Retinal pigment epithelial cell (primary cell): ENCODE data around the gene PDGFA.

ENCODE experiments used
- DNase-seq: peaks from one replicate; pipeline ENCODE4 v3.0.0-alpha.2; 2010; ENCODE audit warnings: low read depth
- H3K4me3 ChIP-seq: 2 replicates; pipeline ENCODE4 v1.5.1; 2011; ENCODE audit warnings: mild to moderate bottlenecking, low read length, control low read depth, moderate library complexity
- TF ChIP-seq, protein P1 (sequence below): conservative IDR thresholded peaks from 2 replicates; pipeline ENCODE4 v1.5.1; 2011; ENCODE audit warnings: low read depth, low read length, control low read depth, inconsistent platforms

Gene PDGFA

DNA sequence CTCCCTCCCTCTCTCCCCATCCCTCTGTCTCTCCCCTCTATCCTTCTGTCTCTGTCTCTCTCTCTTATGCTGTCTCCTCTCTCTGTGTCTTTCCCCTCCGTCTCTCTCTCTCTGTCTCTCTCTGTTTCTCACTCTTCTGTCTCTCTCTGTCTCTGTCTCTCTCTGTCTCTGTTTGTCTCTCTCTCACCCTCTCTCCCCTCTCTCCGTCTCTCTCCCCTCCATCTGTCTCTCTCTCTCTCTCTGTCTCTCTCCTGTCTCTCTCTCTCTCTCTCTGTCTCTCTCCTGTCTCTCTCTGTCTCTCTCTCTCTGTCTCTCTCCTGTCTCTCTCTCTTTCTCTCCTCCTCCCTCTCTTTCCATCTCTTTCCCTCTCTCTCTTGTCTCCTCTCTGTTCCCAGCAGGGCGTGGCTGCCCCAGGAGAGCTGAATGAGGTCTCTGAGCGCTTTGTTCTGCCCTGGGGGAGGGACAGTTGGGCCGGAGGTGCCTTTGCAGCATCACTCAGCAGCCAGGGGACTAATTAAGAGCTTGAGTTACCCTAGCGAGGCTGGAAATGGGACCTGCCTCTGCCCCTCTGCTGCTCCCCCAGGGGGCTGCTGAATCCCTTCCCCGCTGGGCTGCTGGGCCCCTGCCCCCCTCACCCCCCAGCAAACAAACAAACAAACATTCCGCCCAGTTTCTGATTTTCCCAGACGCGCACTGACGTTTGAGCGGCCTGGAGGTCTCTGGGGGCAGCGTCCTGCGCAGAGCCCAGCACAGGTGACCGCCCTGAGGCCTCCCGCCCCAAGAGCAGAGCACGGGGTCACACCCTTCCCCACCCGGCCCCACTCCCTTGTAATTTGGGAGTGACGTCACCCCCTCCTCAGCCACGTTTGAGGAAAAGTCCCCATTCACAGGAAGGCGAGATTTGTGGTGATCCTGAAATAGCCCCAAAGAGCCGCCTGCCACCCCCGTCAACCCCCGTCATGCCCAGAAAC lies 68.1 kb downstream of the PDGFA start:
- H3K4me3 ChIP-seq = no peak overlapping the region
- TF ChIP-seq, protein P1, sequence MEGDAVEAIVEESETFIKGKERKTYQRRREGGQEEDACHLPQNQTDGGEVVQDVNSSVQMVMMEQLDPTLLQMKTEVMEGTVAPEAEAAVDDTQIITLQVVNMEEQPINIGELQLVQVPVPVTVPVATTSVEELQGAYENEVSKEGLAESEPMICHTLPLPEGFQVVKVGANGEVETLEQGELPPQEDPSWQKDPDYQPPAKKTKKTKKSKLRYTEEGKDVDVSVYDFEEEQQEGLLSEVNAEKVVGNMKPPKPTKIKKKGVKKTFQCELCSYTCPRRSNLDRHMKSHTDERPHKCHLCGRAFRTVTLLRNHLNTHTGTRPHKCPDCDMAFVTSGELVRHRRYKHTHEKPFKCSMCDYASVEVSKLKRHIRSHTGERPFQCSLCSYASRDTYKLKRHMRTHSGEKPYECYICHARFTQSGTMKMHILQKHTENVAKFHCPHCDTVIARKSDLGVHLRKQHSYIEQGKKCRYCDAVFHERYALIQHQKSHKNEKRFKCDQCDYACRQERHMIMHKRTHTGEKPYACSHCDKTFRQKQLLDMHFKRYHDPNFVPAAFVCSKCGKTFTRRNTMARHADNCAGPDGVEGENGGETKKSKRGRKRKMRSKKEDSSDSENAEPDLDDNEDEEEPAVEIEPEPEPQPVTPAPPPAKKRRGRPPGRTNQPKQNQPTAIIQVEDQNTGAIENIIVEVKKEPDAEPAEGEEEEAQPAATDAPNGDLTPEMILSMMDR = no peak
- no peak for DNase-seq

DNA sequence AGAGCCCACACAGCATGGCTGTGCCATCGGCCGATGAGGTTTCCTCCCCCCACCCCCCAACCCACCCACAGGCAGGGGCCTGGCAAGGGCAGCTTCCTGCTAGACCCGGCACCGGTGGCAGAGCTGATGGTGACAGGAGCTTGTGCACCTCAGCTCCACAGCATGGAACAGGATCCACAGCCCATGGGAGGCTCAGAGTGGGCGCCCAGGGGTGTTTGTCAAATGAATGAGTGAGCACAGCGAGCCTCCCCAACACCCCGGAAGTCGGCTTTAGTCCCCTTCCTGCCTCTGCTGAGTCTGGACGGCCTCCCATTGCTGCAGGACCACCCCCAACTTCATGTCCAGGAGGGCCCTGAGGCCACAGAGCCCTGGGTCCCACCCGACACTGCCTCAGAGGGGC lies 68.9 kb downstream of the PDGFA start:
- no peak for DNase-seq
- TF ChIP-seq, protein P1 = no peak

DNA sequence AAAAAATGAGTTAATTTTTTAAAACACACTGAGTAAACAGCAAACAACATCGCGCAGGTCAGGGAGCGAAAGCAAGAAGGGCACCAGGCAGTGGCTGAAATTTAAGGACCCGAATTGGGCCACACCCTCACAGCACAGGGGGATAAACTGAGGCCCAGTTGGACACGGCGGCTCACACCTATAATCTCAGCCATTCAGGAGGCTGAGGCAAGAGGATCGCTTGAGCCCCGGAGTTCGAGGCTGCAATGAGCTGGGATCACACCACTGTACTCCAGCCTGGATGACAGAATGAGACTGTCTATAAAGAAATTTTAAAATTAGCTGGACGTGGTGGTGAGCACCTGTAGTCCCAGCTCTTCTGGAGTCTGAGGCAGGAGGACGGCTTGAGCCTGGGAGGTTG lies 69.6 kb downstream of the PDGFA start:
- H3K4me3 ChIP-seq = no peak overlapping the region
- DNase-seq = no peak
- TF ChIP-seq, protein P1 = no peak

More for the DNA sequence above, 68.9 kb downstream of the PDGFA start:
- no peak overlapping the region for H3K4me3 ChIP-seq

DNA sequence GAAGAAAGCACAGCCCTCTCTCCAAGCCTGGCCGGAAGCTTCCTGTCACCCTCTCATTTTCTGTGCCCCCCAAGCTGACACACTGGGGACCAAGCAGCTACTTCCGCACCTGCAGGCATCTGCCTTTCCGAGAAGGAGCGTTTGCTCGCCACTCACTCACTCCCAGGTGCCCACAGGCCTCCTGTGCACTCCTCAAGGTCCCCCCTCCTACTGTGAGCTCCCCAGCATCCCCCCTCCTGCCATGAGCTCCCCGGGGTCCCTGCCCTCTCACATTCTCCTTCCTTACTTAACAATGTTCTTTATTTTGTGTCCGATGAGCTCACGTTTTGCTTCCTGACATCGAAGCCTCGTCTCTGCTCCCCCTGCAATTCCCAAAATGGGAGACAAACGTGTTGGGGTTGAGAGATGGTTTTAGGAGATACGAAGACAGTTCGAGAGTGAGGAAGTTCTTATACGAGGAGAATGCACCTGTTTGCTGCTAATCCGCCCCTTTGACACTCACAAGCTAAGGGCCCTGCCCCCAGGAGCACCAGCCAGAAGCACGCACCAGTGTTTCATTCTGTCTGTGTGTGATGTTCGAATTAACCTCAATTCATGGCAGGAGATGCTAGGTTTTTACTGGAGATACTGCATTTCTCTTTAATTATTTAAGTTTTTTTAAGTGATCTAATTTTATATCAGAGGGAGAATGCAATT lies 70.2 kb downstream of the PDGFA start:
- no peak for DNase-seq
- no peak overlapping the region for H3K4me3 ChIP-seq
- TF ChIP-seq, protein P1 = no peak

DNA sequence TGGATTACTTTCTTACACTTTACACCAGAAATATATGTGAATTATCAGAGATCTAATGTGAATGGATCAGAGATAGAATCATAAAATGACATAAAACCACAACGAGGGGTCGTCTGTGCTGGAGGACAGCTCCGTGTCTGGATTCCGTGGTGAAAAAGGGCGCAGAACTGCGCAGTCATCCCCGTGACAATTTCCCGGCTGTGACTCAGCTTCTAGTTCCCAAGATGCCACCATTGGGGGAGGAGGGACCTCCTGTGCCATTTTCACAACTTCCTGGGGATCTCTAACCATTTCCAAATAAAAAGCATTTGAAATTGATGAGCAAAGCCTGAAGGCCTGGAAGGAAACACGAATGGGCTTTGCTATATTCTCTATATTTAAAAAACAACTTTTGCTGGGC lies 72.1 kb downstream of the PDGFA start:
- H3K4me3 ChIP-seq = no peak overlapping the region
- TF ChIP-seq, protein P1 = no peak
- DNase-seq = no peak
